K562 (cell line): ENCODE measurements around the gene FZD4. TPM values are rescaled to one million over a fixed set of nuclear protein-coding genes. Genes with fewer than 3 reads are reported as not detected.

ENCODE experiments used
- HCFC1 ChIP-seq: IDR thresholded peaks from 2 replicates; pipeline ENCODE4 v1.6.1; 2012; ENCODE audit warnings: low read depth, low read length, improper control_type of control experiment
- MECOM ChIP-seq: fragments of 250-450 bp; sonication (Bioruptor Pico); IDR thresholded peaks from 2 replicates; pipeline ENCODE4 v1.8.0; 2022; ENCODE audit warnings: inconsistent platforms
- PURB ChIP-seq: sonication (generic); formaldehyde crosslinking; IDR thresholded peaks from 2 replicates; pipeline ENCODE4 v1.9.0; 2021; ENCODE audit warnings: low read depth, mild to moderate bottlenecking, missing genetic modification reagents
- TCF7L2 ChIP-seq: fragments of 150-350 bp; IDR thresholded peaks from 2 replicates; pipeline ENCODE4 v1.6.1; 2016; ENCODE audit warnings: low read depth, mild to moderate bottlenecking, low read length, moderate library complexity
- polyA plus RNA-seq, 8 experiments: library from polyadenylated mRNA; depleted of rRNA in 4 of 8; stranded (reverse) in 5 of 8; unstranded in 3 of 8; fragments of >200 nt; fragmentation: Nextera tagmentation in 2 of 8; fragmentation: Illumina TruSeq in 1 of 8; extraction: Ambion mirVana in 2 of 8; extraction: Trizol in 1 of 8; gene quantifications; 2 replicates each; pipeline versions ENCODE4 v1.2.1 to v1.2.3, GENCODE V29; 2011 to 2014; ENCODE audit warnings: inconsistent platforms in 1 of 8, missing spikeins in 1 of 8
- total RNA-seq, 7 experiments: library from RNA; depleted of rRNA in 6 of 7; stranded (reverse); fragments of >200 nt in 6 of 7; fragmentation: Illumina TruSeq in 2 of 7; extraction: Trizol in 2 of 7; gene quantifications; 2 replicates each; pipeline versions ENCODE4 v1.2.1 to v1.2.3, GENCODE V29; 2011 to 2021; ENCODE audit warnings: low replicate concordance in 1 of 7
- TF ChIP-seq, protein P1 (sequence below), 2 experiments: fragments of 450-650 bp in 1 of 2; sonication (generic) in 1 of 2; formaldehyde crosslinking in 1 of 2; IDR thresholded peaks; 2 replicates each; pipeline versions ENCODE4 v1.7.1 to v1.9.0; 2016 to 2022; ENCODE audit warnings: inconsistent platforms in 1 of 2, mild to moderate bottlenecking in 1 of 2, missing genetic modification reagents in 1 of 2
- TF ChIP-seq, protein P2 (sequence below): fragments of 150-350 bp; IDR thresholded peaks from 2 replicates; pipeline ENCODE4 v1.6.1; 2014; ENCODE audit warnings: low read depth, mild to moderate bottlenecking, low read length, borderline replicate concordance
- TF ChIP-seq, protein P3 (sequence below): fragments of 250-450 bp; sonication (Bioruptor Pico); IDR thresholded peaks from 2 replicates; pipeline ENCODE4 v1.5.0; 2021
- TF ChIP-seq, protein P4 (sequence below): sonication (generic); formaldehyde crosslinking; IDR thresholded peaks from 2 replicates; pipeline ENCODE4 v1.8.0; 2022; ENCODE audit warnings: mild to moderate bottlenecking, missing genetic modification reagents
- TF ChIP-seq, protein P5 (sequence below): fragments of 250-450 bp; sonication (Bioruptor Pico); IDR thresholded peaks from 2 replicates; pipeline ENCODE4 v1.6.1; 2021; ENCODE audit warnings: mild to moderate bottlenecking

FZD4 gene
- total and polyA plus RNA-seq, 9 of the 15 experiments (the other 6 are each of a cell fraction or from before 2014, with no cell fraction given), result 1.2 to 7.9 (median 5.8) TPM

GRCh38 chr11:86999859-87000753 is 44.9 kb upstream of the FZD4 start (continued):
- TF ChIP-seq, protein P1, sequence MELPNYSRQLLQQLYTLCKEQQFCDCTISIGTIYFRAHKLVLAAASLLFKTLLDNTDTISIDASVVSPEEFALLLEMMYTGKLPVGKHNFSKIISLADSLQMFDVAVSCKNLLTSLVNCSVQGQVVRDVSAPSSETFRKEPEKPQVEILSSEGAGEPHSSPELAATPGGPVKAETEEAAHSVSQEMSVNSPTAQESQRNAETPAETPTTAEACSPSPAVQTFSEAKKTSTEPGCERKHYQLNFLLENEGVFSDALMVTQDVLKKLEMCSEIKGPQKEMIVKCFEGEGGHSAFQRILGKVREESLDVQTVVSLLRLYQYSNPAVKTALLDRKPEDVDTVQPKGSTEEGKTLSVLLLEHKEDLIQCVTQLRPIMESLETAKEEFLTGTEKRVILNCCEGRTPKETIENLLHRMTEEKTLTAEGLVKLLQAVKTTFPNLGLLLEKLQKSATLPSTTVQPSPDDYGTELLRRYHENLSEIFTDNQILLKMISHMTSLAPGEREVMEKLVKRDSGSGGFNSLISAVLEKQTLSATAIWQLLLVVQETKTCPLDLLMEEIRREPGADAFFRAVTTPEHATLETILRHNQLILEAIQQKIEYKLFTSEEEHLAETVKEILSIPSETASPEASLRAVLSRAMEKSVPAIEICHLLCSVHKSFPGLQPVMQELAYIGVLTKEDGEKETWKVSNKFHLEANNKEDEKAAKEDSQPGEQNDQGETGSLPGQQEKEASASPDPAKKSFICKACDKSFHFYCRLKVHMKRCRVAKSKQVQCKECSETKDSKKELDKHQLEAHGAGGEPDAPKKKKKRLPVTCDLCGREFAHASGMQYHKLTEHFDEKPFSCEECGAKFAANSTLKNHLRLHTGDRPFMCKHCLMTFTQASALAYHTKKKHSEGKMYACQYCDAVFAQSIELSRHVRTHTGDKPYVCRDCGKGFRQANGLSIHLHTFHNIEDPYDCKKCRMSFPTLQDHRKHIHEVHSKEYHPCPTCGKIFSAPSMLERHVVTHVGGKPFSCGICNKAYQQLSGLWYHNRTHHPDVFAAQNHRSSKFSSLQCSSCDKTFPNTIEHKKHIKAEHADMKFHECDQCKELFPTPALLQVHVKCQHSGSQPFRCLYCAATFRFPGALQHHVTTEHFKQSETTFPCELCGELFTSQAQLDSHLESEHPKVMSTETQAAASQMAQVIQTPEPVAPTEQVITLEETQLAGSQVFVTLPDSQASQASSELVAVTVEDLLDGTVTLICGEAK (IDR thresholded peaks at IDR 0.05), result peak; percentile 45; the same call in 1 of the 2 replicates
- TF ChIP-seq, protein P1 (CRISPR knock-in tag; IDR thresholded peaks at IDR 0.05), result no peak
- peak; percentile 85; the same call in 1 of the 2 replicates for TF ChIP-seq MECOM (CRISPR knock-in tag)
- TF ChIP-seq TCF7L2, result peak; percentile 75
- TF ChIP-seq PURB (CRISPR knock-in tag), result no peak
- TF ChIP-seq, protein P2, sequence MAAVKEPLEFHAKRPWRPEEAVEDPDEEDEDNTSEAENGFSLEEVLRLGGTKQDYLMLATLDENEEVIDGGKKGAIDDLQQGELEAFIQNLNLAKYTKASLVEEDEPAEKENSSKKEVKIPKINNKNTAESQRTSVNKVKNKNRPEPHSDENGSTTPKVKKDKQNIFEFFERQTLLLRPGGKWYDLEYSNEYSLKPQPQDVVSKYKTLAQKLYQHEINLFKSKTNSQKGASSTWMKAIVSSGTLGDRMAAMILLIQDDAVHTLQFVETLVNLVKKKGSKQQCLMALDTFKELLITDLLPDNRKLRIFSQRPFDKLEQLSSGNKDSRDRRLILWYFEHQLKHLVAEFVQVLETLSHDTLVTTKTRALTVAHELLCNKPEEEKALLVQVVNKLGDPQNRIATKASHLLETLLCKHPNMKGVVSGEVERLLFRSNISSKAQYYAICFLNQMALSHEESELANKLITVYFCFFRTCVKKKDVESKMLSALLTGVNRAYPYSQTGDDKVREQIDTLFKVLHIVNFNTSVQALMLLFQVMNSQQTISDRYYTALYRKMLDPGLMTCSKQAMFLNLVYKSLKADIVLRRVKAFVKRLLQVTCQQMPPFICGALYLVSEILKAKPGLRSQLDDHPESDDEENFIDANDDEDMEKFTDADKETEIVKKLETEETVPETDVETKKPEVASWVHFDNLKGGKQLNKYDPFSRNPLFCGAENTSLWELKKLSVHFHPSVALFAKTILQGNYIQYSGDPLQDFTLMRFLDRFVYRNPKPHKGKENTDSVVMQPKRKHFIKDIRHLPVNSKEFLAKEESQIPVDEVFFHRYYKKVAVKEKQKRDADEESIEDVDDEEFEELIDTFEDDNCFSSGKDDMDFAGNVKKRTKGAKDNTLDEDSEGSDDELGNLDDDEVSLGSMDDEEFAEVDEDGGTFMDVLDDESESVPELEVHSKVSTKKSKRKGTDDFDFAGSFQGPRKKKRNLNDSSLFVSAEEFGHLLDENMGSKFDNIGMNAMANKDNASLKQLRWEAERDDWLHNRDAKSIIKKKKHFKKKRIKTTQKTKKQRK, result no peak
- TF ChIP-seq, protein P3, sequence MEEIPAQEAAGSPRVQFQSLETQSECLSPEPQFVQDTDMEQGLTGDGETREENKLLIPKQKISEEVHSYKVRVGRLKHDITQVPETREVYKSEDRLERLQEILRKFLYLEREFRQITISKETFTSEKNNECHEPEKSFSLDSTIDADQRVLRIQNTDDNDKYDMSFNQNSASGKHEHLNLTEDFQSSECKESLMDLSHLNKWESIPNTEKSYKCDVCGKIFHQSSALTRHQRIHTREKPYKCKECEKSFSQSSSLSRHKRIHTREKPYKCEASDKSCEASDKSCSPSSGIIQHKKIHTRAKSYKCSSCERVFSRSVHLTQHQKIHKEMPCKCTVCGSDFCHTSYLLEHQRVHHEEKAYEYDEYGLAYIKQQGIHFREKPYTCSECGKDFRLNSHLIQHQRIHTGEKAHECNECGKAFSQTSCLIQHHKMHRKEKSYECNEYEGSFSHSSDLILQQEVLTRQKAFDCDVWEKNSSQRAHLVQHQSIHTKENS, result no peak
- TF ChIP-seq, protein P4, sequence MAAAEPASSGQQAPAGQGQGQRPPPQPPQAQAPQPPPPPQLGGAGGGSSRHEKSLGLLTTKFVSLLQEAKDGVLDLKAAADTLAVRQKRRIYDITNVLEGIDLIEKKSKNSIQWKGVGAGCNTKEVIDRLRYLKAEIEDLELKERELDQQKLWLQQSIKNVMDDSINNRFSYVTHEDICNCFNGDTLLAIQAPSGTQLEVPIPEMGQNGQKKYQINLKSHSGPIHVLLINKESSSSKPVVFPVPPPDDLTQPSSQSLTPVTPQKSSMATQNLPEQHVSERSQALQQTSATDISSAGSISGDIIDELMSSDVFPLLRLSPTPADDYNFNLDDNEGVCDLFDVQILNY (CRISPR knock-in tag), result no peak
- TF ChIP-seq, protein P5, sequence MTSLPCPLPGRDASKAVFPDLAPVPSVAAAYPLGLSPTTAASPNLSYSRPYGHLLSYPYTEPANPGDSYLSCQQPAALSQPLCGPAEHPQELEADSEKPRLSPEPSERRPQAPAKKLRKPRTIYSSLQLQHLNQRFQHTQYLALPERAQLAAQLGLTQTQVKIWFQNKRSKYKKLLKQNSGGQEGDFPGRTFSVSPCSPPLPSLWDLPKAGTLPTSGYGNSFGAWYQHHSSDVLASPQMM, result no peak
- no peak for TF ChIP-seq HCFC1
